Suprapubic skin (tissue), 4 donors: ENCODE measurements around the gene FGF2.

ENCODE experiments used
- EP300 ChIP-seq: sonication (generic); formaldehyde crosslinking; IDR thresholded peaks from one replicate; pipeline ENCODE4 v1.6.1; 2017; ENCODE audit warnings: antibody characterized with exemption
- POLR2A ChIP-seq, 2 donors: fragments of 450-650 bp; IDR thresholded peaks; one replicate each; pipeline ENCODE4 v1.6.1; 2017; ENCODE audit warnings: antibody characterized with exemption in 2 of 2, mild to moderate bottlenecking in 2 of 2, moderate library complexity in 2 of 2
- POLR2AphosphoS5 ChIP-seq, 3 donors: sonication (generic); formaldehyde crosslinking; IDR thresholded peaks; one replicate each; pipeline ENCODE4 v1.6.1; 2017; ENCODE audit warnings: antibody characterized with exemption in 3 of 3
- TF ChIP-seq, protein P1 (sequence below), 2 donors: fragments of 200-600 bp in 1 of 2; fragments of 450-650 bp in 1 of 2; sonication (generic) in 1 of 2; IDR thresholded peaks; one replicate each; pipeline ENCODE4 v1.5.1; 2016 to 2019; ENCODE audit warnings: antibody characterized with exemption in 2 of 2, mild to moderate bottlenecking in 1 of 2, moderate library complexity in 1 of 2

DNA sequence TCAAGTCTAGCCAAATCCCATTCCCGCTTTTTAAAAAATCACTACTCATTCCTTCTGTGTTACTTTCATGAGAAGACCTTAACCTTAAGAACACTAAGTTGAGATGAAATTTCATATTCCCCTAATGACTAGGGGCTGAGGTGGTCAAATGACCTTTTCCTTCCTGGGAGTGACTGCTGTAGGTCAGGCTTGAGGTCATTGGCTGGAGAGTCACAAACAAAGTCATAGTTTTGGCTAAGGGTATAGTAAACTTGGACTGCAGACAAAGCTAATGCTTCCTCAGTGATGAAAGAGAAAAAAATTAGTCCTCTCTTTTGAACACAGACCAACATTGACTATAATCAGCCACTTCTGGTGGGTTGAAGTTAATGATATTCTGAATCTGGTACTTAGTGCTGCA lies 16.0 kb upstream of the FGF2 start:
- TF ChIP-seq POLR2A (IDR thresholded peaks at IDR 0.05), result no peak
- TF ChIP-seq, protein P1, sequence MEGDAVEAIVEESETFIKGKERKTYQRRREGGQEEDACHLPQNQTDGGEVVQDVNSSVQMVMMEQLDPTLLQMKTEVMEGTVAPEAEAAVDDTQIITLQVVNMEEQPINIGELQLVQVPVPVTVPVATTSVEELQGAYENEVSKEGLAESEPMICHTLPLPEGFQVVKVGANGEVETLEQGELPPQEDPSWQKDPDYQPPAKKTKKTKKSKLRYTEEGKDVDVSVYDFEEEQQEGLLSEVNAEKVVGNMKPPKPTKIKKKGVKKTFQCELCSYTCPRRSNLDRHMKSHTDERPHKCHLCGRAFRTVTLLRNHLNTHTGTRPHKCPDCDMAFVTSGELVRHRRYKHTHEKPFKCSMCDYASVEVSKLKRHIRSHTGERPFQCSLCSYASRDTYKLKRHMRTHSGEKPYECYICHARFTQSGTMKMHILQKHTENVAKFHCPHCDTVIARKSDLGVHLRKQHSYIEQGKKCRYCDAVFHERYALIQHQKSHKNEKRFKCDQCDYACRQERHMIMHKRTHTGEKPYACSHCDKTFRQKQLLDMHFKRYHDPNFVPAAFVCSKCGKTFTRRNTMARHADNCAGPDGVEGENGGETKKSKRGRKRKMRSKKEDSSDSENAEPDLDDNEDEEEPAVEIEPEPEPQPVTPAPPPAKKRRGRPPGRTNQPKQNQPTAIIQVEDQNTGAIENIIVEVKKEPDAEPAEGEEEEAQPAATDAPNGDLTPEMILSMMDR (IDR thresholded peaks at IDR 0.05), result no peak
- TF ChIP-seq POLR2AphosphoS5 (IDR thresholded peaks at IDR 0.05), result no peak
- TF ChIP-seq EP300, result no peak
